Measurements from ENCODE around the gene PADI2. TPM values are rescaled to one million over a fixed set of nuclear protein-coding genes. Genes with fewer than 3 reads are reported as not detected.

PADI2 gene
- total and polyA plus RNA-seq, 2 donors (not counting 3 experiments of a cell fraction or from before 2014, with no cell fraction given) = not detected

DNA sequence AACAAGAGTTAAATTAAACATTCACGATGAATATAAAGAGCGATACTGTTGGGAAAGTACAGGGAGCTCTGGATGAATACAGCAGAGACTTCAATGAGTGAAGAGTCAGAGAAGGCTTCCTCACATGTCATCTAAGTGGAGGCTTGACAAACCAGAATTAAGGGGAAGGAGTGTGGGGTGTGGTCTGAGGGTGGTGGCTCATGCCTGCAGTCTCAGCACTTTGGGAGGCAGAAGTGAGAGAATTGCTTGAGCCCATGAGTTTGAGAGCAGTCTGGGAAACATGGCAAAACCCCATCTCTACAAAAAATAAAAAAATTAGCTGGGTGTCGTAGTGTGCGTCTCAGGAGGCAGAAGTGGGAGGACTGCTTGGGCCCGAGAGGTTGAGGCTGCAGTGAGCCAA is 74.1 kb downstream of the PADI2 start:
- BruUV-seq (replicated peaks) = no TSS peak
- Histone ChIP-seq H2AFZ (ENCODE audit: low read depth, low read length) (no peak overlapping the region), H3K9me1 (replicated peaks; ENCODE audit: control insufficient read depth, extremely low read depth, insufficient read depth, low read length) (no peaks in the 10 kb centered on the region), H3K9me3 (replicated peaks; ENCODE audit: control insufficient read depth, insufficient read depth, low read length) (no peaks in the 10 kb centered on the region), H3K36me3 (ENCODE audit: control insufficient read depth in 2 of 2, extremely low read depth in 1 of 2, insufficient read depth in 2 of 2, low read length in 2 of 2) (peaks cover 11 to 12% of the 10 kb centered on the region in 2 experiments), H3K4me2 (ENCODE audit: insufficient read depth, low read length) (no peak overlapping the region), H3K27me3 (ENCODE audit: control insufficient read depth in 2 of 2, insufficient read depth in 2 of 2, low read length in 2 of 2) (no peaks in the 10 kb centered on the region), H4K20me1 (replicated peaks; ENCODE audit: control insufficient read depth, extremely low read depth, insufficient read depth, low read length) (no peaks in the 10 kb centered on the region), H3K79me2 (ENCODE audit: control insufficient read depth, insufficient read depth, low read length) (peaks cover 23% of the 10 kb centered on the region), H3K9ac (replicated peaks; ENCODE audit: extremely low read depth, insufficient read depth, low read length) (no peak overlapping the region), H3K4me1 (ENCODE audit: control insufficient read depth, extremely low read depth, insufficient read depth, low read length) (peaks cover 3% of the 10 kb centered on the region), H3K27ac (ENCODE audit: insufficient read depth, low read depth, low read length) (no peak overlapping the region), H3K4me3 (replicated peaks in 1 of 3; ENCODE audit: insufficient read depth in 1 of 3, low read depth in 1 of 3, low read length in 3 of 3) (no peak overlapping the region)
- dilution Hi-C loops (cut with MboI; ENCODE audit: extremely low pct_ligation_motif_present, low sequenced_read_pairs) (no loop called here), intact Hi-C loops (cut with micrococcal nuclease) (no loop called here)
- TF ChIP-seq FOS (IDR thresholded peaks at IDR 0.05; ENCODE audit: borderline replicate concordance, insufficient read depth, low read length) (no peak), POLR2AphosphoS5 (IDR thresholded peaks at IDR 0.05; ENCODE audit: insufficient read depth, low read depth, low read length) (no peak), JUN (IDR thresholded peaks at IDR 0.05; ENCODE audit: borderline replicate concordance, insufficient read depth, insufficient read length, low read depth) (no peak), MYC (IDR thresholded peaks at IDR 0.05; ENCODE audit: low read depth, low read length) (no peak), POLR2A (IDR thresholded peaks at IDR 0.05; ENCODE audit: low read depth, low read length) (no peak), EZH2 (IDR thresholded peaks at IDR 0.05; ENCODE audit: borderline replicate concordance, low read depth, low read length, severe bottlenecking) (no peak), GATA2 (IDR thresholded peaks at IDR 0.05; ENCODE audit: insufficient read depth, insufficient read length, low read depth, low read length) (no peak)
- TF ChIP-seq, protein P1, sequence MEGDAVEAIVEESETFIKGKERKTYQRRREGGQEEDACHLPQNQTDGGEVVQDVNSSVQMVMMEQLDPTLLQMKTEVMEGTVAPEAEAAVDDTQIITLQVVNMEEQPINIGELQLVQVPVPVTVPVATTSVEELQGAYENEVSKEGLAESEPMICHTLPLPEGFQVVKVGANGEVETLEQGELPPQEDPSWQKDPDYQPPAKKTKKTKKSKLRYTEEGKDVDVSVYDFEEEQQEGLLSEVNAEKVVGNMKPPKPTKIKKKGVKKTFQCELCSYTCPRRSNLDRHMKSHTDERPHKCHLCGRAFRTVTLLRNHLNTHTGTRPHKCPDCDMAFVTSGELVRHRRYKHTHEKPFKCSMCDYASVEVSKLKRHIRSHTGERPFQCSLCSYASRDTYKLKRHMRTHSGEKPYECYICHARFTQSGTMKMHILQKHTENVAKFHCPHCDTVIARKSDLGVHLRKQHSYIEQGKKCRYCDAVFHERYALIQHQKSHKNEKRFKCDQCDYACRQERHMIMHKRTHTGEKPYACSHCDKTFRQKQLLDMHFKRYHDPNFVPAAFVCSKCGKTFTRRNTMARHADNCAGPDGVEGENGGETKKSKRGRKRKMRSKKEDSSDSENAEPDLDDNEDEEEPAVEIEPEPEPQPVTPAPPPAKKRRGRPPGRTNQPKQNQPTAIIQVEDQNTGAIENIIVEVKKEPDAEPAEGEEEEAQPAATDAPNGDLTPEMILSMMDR (IDR thresholded peaks at IDR 0.05; ENCODE audit: extremely low read depth in 1 of 2, insufficient read depth in 1 of 2, low read depth in 1 of 2, low read length in 2 of 2) = no peak
- TF ChIP-seq, protein P2, sequence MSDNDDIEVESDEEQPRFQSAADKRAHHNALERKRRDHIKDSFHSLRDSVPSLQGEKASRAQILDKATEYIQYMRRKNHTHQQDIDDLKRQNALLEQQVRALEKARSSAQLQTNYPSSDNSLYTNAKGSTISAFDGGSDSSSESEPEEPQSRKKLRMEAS (IDR thresholded peaks at IDR 0.05; ENCODE audit: insufficient read depth, insufficient read length) = no peak
- ChIA-PET POLR2A (no interaction called here), CTCF (interaction anchor here (1.0 to 5.5 kb wide), 6 partner anchors 12 to 95 kb away, joined by 3 to 85 read pairs (median 4); no protein-coding TSS in a partner anchor)
- FAIRE-seq = no peak
- no peak for DNase-seq (ENCODE audit: low read depth, low spot score)
